HL-60 (cell line): ENCODE measurements around the gene BDH2.

Source experiments
- DNase-seq, 2 experiments: peaks; one replicate each; pipeline ENCODE4 v3.0.0-alpha.2; 2010 to 2020; ENCODE audit warnings: low read depth in 1 of 2, low spot score in 1 of 2
- H3K27ac ChIP-seq: fragments of 250-450 bp; sonication (Bioruptor Pico); replicated peaks from 2 replicates; pipeline ENCODE4 v1.5.1; 2020; ENCODE audit warnings: mild to moderate bottlenecking, moderate library complexity
- H3K27me3 ChIP-seq: fragments of 250-450 bp; sonication (Bioruptor Pico); 2 replicates; pipeline ENCODE4 v1.5.1; 2021; ENCODE audit warnings: mild to moderate bottlenecking, moderate library complexity; ENCODE audit not compliant: insufficient read depth, poor library complexity, severe bottlenecking
- H3K4me3 ChIP-seq: replicated peaks from 2 replicates; pipeline ENCODE4 v1.5.1; 2011; ENCODE audit warnings: mild to moderate bottlenecking, control low read depth, low read length; ENCODE audit not compliant: insufficient read depth
- CTCF ChIP-seq: IDR thresholded peaks from one replicate; pipeline ENCODE4 v1.5.1; 2011; ENCODE audit warnings: low read length, control low read depth, inconsistent platforms; ENCODE audit not compliant: insufficient read depth
- GABPA ChIP-seq: IDR thresholded peaks from 2 replicates; pipeline ENCODE4 v1.6.1; 2012; ENCODE audit warnings: low read depth
- POLR2AphosphoS5 ChIP-seq: IDR thresholded peaks from 2 replicates; pipeline ENCODE4 v1.6.1; 2012; ENCODE audit warnings: low read depth
- SPI1 ChIP-seq: IDR thresholded peaks from 2 replicates; pipeline ENCODE4 v1.6.1; 2012; ENCODE audit warnings: low read depth, mild to moderate bottlenecking, borderline replicate concordance
- TF ChIP-seq, protein P1 (sequence below): IDR thresholded peaks from 2 replicates; pipeline ENCODE4 v1.6.1; 2012; ENCODE audit warnings: low read depth; ENCODE audit not compliant: insufficient replicate concordance

Gene BDH2

DNA sequence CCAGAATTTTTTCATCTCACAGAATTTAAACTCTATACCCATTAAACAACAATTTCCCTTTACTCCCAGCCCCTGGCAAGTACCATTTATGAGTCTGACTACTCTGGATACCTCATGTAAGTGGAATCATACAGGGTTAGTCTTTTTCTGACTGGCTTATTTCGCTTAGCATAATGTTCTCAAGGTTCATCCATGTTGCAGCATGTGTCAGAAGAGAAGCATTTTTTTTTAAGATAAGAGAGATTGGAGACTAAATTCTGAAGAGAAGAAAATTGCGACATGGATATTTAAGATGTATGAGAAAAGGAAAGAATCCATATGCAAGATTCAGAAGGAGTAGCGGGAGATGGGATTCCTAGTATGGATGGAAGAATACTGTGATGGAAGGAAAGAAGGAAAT is 68.8 kb downstream of the BDH2 start:
- H3K27me3 ChIP-seq, result no peaks in the 10 kb centered on the region

GRCh38 chr4:103029300-103029699 is 70.3 kb downstream of the BDH2 start:
- H3K4me3 ChIP-seq, result no peak overlapping the region
- DNase-seq, result no peak

More for the DNA sequence above, 68.8 kb downstream of the BDH2 start:
- H3K27ac ChIP-seq, result no peak overlapping the region
- DNase-seq, result no peak
- no peak overlapping the region for H3K4me3 ChIP-seq
- no peak for TF ChIP-seq CTCF
- no peak for TF ChIP-seq POLR2AphosphoS5
- TF ChIP-seq, protein P1, sequence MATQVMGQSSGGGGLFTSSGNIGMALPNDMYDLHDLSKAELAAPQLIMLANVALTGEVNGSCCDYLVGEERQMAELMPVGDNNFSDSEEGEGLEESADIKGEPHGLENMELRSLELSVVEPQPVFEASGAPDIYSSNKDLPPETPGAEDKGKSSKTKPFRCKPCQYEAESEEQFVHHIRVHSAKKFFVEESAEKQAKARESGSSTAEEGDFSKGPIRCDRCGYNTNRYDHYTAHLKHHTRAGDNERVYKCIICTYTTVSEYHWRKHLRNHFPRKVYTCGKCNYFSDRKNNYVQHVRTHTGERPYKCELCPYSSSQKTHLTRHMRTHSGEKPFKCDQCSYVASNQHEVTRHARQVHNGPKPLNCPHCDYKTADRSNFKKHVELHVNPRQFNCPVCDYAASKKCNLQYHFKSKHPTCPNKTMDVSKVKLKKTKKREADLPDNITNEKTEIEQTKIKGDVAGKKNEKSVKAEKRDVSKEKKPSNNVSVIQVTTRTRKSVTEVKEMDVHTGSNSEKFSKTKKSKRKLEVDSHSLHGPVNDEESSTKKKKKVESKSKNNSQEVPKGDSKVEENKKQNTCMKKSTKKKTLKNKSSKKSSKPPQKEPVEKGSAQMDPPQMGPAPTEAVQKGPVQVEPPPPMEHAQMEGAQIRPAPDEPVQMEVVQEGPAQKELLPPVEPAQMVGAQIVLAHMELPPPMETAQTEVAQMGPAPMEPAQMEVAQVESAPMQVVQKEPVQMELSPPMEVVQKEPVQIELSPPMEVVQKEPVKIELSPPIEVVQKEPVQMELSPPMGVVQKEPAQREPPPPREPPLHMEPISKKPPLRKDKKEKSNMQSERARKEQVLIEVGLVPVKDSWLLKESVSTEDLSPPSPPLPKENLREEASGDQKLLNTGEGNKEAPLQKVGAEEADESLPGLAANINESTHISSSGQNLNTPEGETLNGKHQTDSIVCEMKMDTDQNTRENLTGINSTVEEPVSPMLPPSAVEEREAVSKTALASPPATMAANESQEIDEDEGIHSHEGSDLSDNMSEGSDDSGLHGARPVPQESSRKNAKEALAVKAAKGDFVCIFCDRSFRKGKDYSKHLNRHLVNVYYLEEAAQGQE, result no peak
- TF ChIP-seq SPI1, result no peak
- no peak for TF ChIP-seq GABPA

More at GRCh38 chr4:103029300-103029699, 70.3 kb downstream of the BDH2 start:
- H3K27me3 ChIP-seq, result no peaks in the 10 kb centered on the region
- TF ChIP-seq POLR2AphosphoS5 (no peak), CTCF (no peak), SPI1 (no peak), GABPA (no peak)
- TF ChIP-seq, protein P1, result no peak
- H3K27ac ChIP-seq, result no peak overlapping the region
